GM18511 (cell line): ENCODE data around the gene LIN7B.

Experiments
- ATAC-seq: cut with Tn5 transposase; IDR thresholded peaks from one replicate; pipeline ENCODE4 v1.9.1; 2021; ENCODE audit warnings: mild to moderate bottlenecking, moderate library complexity; ENCODE audit not compliant: unreplicated experiment

Gene LIN7B

GRCh38 chr19:49094505-49095482 lies 19.4 kb upstream of the LIN7B start:
- no peak for ATAC-seq

DNA sequence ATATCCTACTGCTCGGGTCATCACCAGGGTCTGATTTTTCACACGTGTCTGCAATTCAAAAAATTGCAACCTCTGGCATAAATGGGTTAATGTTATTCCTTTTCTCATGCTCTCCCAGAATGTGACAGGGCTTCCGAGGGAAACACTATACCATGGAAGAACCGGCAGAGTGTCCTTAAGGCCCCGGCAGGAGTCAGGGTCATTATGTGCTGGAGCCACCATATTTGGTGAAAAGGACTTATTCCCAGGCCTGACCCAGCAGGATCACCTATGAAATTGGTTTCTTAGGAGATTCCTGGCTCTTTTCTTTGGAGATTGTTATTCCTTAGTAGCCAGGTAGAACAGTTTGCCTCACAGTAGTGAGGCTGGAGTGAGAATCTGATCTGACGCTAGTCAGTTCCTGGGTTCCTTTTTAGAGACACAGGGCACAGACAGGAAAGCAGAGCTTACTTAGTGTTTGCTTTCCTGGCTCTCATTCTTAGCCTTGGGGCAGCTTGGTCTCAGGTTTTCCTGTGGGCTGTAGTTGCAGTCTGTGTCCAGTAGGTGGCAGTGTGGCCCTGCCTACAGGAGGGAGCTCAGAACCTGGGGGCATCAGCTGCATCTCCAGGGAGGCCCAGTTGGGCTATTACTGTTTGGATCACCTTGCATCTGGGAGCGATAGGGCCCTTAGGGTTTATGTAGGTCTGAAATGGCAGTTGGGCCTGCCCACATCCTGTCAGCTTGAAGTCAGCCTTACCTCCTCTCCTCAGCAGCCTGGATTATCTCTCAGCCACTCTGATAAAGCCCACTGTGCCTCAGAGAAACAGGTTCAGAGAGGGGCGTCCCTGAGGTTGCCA lies 16.5 kb upstream of the LIN7B start:
- ATAC-seq = no peak

GRCh38 chr19:49098795-49099194 lies 15.4 kb upstream of the LIN7B start:
- no peak for ATAC-seq

DNA sequence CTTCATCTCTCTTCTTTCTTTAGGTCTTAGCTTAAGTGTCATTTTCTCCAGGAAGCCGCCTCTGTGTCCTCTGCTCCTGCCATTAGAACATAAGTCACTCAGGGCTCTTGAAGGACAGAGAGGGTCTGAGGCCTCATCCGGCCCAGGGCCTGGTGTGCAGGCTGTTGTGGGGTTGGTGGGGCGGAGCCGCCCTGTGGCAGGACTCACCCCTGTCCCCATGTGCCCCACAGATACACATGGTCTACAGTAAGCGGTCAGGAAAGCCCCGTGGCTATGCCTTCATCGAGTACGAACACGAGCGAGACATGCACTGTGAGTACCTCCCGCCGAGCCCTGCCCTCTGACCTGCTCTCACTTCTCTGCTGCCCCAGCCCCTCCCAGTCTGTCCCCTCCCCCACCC lies 13.0 kb upstream of the LIN7B start:
- no peak for ATAC-seq

DNA sequence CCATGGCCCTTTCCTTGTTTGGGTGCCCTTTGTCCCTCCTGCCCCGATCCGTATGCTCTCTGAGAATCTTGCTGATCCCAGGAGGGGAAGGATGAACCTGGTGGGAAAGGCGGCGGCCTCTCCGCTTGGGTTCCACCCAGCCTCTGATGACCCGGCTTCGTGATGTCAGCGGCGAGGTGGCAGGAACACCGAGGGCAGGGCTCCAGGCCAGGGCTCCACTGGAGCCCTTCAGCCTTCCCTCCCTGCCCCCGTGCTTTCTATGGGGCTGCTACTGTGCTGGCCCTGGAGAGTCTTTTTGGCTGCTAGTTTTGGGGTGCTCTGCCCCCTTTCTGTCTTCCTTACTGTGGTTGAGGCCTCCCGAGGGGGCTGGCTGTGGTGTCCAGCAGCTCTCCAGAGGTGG lies 11.9 kb upstream of the LIN7B start:
- no peak for ATAC-seq

- no peak for ATAC-seq
Observed at GRCh38 chr19:49103331-49104085, 10.7 kb upstream of the LIN7B start.

DNA sequence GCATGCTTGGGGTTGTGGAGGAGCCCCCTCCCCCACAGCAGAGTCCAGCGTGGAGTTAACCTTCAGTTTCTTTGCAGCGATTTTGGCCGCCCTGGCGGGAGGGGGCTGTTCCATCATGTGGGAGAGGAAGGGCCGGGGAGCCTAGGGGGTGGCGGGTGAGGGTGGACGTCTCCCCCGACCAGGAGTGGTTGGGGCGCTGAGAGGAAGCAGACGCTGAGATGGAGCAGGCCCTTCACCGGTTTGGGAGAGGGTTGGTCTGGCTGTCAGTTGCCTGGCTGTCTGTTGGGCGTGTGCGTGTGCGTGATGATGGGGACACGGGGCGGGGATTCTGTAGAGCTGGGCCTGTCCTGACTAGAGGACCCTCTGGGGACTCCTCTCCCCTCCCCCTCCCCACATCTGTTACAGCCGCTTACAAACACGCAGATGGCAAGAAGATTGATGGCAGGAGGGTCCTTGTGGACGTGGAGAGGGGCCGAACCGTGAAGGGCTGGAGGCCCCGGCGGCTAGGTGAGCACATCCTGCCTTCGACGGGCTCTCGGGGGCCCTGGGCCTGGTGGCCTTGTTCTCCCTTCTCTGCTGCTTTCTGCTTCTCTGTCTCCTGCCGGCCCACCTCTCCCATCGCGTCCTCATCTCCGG lies 9.8 kb upstream of the LIN7B start:
- ATAC-seq = no peak

DNA sequence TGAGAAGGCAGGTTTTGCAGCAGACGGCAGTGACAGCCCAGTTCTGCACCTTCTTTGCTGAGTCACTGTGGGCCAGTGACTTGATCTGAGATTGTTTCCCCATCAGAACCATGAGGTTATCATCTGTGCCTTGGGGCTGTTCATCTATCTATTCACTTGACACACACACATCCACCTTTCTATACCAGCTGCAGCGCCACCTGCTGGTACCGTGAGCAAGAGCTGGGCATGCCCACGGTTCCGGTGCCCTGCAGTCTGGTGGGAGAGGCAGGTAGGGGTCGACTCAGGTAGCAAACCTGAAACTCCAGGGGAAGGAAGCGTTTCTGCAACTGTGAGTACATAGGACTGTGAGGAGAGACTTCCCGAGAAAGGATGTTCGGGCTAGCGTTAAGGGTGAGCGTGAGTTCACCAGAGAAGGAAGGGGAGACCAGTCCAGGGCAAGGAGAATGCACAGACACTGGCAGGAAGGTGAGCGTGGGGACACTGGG lies 7.5 kb upstream of the LIN7B start:
- ATAC-seq = no peak

DNA sequence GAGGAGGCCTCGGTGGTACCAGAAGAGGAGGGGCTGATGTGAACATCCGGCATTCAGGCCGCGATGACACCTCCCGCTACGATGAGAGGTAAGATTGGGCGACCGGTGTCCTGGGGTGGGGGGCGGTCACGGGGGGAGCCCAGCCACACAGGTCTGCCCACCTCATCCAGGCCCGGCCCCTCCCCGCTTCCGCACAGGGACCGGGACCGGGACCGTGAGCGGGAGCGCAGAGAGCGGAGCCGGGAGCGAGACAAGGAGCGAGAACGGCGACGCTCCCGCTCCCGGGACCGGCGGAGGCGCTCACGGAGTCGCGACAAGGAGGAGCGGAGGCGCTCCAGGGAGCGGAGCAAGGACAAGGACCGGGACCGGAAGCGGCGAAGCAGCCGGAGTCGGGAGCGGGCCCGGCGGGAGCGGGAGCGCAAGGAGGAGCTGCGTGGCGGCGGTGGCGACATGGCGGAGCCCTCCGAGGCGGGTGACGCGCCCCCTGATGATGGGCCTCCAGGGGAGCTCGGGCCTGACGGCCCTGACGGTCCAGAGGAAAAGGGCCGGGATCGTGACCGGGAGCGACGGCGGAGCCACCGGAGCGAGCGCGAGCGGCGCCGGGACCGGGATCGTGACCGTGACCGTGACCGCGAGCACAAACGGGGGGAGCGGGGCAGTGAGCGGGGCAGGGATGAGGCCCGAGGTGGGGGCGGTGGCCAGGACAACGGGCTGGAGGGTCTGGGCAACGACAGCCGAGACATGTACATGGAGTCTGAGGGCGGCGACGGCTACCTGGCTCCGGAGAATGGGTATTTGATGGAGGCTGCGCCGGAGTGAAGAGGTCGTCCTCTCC lies 6.3 kb upstream of the LIN7B start:
- no peak for ATAC-seq

GRCh38 chr19:49109051-49109450 lies 5.1 kb upstream of the LIN7B start:
- ATAC-seq = no peak

DNA sequence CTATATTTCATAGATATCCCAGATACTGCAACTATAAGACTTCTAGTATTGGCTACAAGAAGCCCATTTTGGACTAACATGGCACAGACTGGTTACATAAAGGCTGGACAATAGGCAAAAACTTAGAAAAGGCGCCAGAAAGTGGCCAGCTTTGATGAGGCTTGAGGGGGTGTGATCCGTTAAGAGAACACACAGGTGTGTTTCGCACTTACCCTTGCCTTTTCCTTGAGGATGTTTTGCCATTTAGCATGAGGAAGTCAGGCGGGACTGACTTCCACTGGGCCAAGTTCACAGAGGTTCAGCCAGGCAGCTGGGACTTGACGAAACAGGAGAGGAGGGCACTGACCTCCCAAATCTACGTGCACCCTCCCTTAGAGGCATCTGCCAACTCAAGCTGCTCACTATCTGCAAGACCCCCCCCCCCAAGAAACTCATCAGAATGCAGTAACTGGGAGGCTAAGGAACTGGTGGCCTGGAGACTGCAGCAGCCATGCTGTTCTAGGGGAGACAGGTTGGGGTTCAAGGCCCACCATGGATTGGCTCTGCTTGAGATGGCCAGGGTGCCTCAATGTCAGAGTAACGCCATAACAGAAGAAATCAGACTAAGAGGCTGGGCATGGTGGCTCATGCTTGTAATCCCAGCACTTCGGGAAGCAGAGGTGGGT lies 4.5 kb upstream of the LIN7B start:
- ATAC-seq = no peak

GRCh38 chr19:49110567-49110966 lies 3.6 kb upstream of the LIN7B start:
- ATAC-seq = no peak

- no peak for ATAC-seq
Observed at GRCh38 chr19:49111218-49111998, 2.8 kb upstream of the LIN7B start.

DNA sequence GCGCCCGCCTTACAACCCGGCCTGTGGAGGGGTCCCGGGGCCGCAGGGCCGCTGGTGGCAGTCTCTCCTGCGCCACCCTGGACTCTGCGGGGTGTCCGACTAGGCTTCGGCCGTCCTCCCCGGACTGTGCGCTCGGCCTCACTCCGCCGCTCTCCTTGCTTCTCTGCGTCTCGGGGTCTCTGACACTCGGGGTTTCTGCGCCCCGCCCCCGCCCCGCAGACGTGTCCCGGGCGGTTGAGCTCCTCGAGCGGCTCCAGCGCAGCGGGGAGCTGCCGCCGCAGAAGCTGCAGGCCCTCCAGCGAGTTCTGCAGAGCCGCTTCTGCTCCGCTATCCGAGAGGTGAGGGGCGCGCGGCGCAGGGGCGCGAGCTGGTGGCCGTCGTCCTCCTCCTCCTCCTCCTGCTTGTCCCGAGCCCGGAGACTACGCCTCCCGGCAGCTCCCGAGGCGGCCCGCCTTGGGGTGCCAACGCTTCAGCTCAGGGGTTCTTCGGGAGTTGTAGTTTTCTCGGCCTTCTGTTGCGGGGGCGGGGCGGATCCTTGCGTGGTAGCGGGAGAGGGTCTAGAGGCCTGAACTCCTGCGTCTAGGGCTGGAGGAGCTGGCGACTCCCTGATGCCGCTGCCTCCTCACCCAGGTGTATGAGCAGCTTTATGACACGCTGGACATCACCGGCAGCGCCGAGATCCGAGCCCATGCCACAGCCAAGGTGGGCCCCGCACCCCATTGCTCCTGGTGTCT lies 627 bp downstream of the LIN7B start:
- ATAC-seq = no peak

DNA sequence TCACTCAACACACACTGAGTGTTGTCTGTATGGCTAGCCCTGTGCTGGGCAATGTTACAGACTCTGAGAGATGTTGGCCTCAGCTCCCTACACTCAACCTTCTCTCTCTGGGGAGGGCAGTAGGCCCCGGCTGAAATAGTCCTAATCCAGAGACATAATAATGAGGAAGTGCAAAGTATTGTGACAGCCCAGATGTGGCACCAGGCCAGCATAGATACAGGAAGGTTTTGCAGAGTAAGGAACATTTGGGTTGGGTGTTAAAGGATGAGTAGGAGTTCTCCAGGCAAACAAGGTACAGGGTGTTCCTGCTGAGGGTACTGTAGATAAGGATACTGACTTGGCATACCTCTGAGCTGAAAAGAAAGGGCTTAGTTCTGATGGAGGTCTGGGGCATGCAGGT lies 2.4 kb downstream of the LIN7B start:
- ATAC-seq = no peak

GRCh38 chr19:49117677-49118564 lies 3.8 kb downstream of the LIN7B start:
- no peak for ATAC-seq
